K562 (cell line): Measurements from ENCODE around the gene CDC37. TPM values are rescaled to one million over a fixed set of nuclear protein-coding genes. Genes with fewer than 3 reads are reported as not detected.
A peak's percentile ranks its signal among the peaks of the same experiment; 100 is the strongest.

Experiments used
- ATAC-seq: fragments of 200-7000 bp; cut with Tn5 transposase; 3 replicates; pipeline ENCODE4 v1.9.1; 2020; ENCODE audit warnings: moderate library complexity
- BruUV-seq: library from RNA; stranded (reverse); fragments of 400-500 nt; replicated peaks from 2 replicates; lab custom pipeline; 2021; lab: Mats Ljungman, UMichigan
- CTCF ChIA-PET: fragments of 300-600 bp; formaldehyde crosslinking; extraction: SDS; loops from one replicate; lab custom pipeline; 2021; ENCODE audit warnings: low intra/inter-chr PET ratio; lab: Yijun Ruan, JAX
- POLR2A ChIA-PET: fragments of 300-600, 350-650 bp; sonication (Branson Sonifier 250); formaldehyde crosslinking; extraction: SDS; loops from one replicate; lab custom pipeline; 2021; ENCODE audit warnings: antibody characterized with exemption, inconsistent platforms; lab: Yijun Ruan, JAX
- DNase-seq, 4 experiments: peaks; one replicate each; pipeline versions ENCODE4 v3.0.0 to v3.0.0-alpha.2; 2011 to 2018; ENCODE audit warnings: low spot score in 3 of 4, mixed read lengths in 3 of 4; ENCODE audit errors: extremely low read depth in 1 of 4
- FAIRE-seq: peaks from 2 replicates; lab custom pipeline; 2011; peaks lifted over from hg19 to GRCh38; lab: Jason Lieb, UNC
- H2AFZ ChIP-seq: 2 replicates; pipeline ENCODE4 v1.6.0; 2011; ENCODE audit warnings: low read depth, low read length, control low read depth, inconsistent platforms
- H3K27ac ChIP-seq: fragments of 200-600 bp; 3 replicates; pipeline ENCODE4 v1.8.0; 2011; ENCODE audit warnings: low read depth, mild to moderate bottlenecking, control low read depth, inconsistent platforms, low read length, moderate library complexity, mixed read lengths; ENCODE audit errors: extremely low read depth
- H3K27me3 ChIP-seq, 2 experiments: fragments of 300-600 bp in 1 of 2; 2 replicates in 1 of 2; 3 replicates in 1 of 2; pipeline versions ENCODE4 v1.6.0 to v1.8.0; 2011; ENCODE audit warnings: inconsistent platforms in 2 of 2, low read length in 2 of 2, mild to moderate bottlenecking in 1 of 2, mixed read lengths in 1 of 2, moderate library complexity in 1 of 2; ENCODE audit not compliant: control insufficient read depth in 2 of 2, insufficient read depth in 2 of 2
- H3K36me3 ChIP-seq: fragments of 300-600 bp; 3 replicates; pipeline ENCODE4 v1.8.0; 2011; ENCODE audit warnings: mild to moderate bottlenecking, low read length, inconsistent platforms; ENCODE audit not compliant: control insufficient read depth, insufficient read depth
- H3K4me1 ChIP-seq, 2 experiments: fragments of 200-600 bp in 1 of 2; replicated peaks in 1 of 2; 2 replicates in 1 of 2; 3 replicates in 1 of 2; pipeline versions ENCODE4 v1.5.1 to v1.8.0; 2011; ENCODE audit warnings: inconsistent platforms in 2 of 2, low read length in 2 of 2, mild to moderate bottlenecking in 1 of 2, mixed read lengths in 1 of 2, moderate library complexity in 1 of 2; ENCODE audit not compliant: control insufficient read depth in 2 of 2, insufficient read depth in 2 of 2
- H3K4me2 ChIP-seq: 2 replicates; pipeline ENCODE4 v1.6.1; 2011; ENCODE audit warnings: low read length, control low read depth, inconsistent platforms, mixed read lengths; ENCODE audit not compliant: insufficient read depth
- H3K4me3 ChIP-seq: fragments of 200-600 bp; sonication (generic), shearing (Covaris generic); 2 replicates; pipeline ENCODE4 v1.5.1; 2016; ENCODE audit warnings: control low read depth, inconsistent platforms
- H3K79me2 ChIP-seq: fragments of 200-600 bp; 3 replicates; pipeline ENCODE4 v1.8.0; 2011; ENCODE audit warnings: low read length, inconsistent platforms; ENCODE audit not compliant: control insufficient read depth, insufficient read depth
- H3K9ac ChIP-seq, 2 experiments: 2 replicates each; pipeline versions ENCODE4 v1.6.0 to v1.6.1; 2011; ENCODE audit warnings: low read depth in 2 of 2, low read length in 2 of 2, control low read depth in 1 of 2, inconsistent platforms in 1 of 2, mild to moderate bottlenecking in 1 of 2, mixed read lengths in 1 of 2; ENCODE audit not compliant: insufficient read depth in 1 of 2
- H3K9me1 ChIP-seq: one replicate; pipeline ENCODE4 v1.6.0; 2011; ENCODE audit warnings: inconsistent platforms, mild to moderate bottlenecking, low read length, moderate library complexity; ENCODE audit not compliant: control insufficient read depth, insufficient read depth
- H3K9me3 ChIP-seq: replicated peaks from 2 replicates; pipeline ENCODE4 v1.5.1; 2011; ENCODE audit warnings: low read depth, low read length, inconsistent platforms; ENCODE audit not compliant: control insufficient read depth, insufficient read depth
- H4K20me1 ChIP-seq: replicated peaks from 2 replicates; pipeline ENCODE4 v1.6.1; 2011; ENCODE audit warnings: low read length, inconsistent platforms, mixed read lengths; ENCODE audit not compliant: control insufficient read depth, insufficient read depth
- BACH1 ChIP-seq: fragments of 200-800 bp; sonication (Bioruptor generic); IDR thresholded peaks from 2 replicates; pipeline ENCODE4 v1.6.1; 2016; ENCODE audit warnings: missing genetic modification characterization, missing compliant biosample characterization
- BRD9 ChIP-seq: fragments of 450-650 bp; IDR thresholded peaks from 2 replicates; pipeline ENCODE4 v1.6.1; 2018; ENCODE audit warnings: low read depth; ENCODE audit not compliant: partially characterized antibody
- CCAR2 ChIP-seq: fragments of 200-400 bp; formaldehyde crosslinking; IDR thresholded peaks from 2 replicates; pipeline ENCODE4 v1.6.1; 2017; ENCODE audit warnings: mild to moderate bottlenecking, low read depth, low read length
- CHD4 ChIP-seq: fragments of 200-600 bp; sonication (generic); IDR thresholded peaks from 3 replicates; pipeline ENCODE4 v1.6.1; 2012; ENCODE audit warnings: low read depth, mild to moderate bottlenecking, mixed read lengths, low read length, inconsistent platforms; ENCODE audit not compliant: insufficient read depth, insufficient replicate concordance, poor library complexity, severe bottlenecking
- EP300 ChIP-seq: IDR thresholded peaks from 2 replicates; pipeline ENCODE4 v1.6.1; 2012; ENCODE audit warnings: low read length, improper control_type of control experiment
- ERF ChIP-seq: fragments of 450-650 bp; formaldehyde crosslinking; IDR thresholded peaks from 2 replicates; pipeline ENCODE4 v1.4.0; 2020; ENCODE audit warnings: mild to moderate bottlenecking, mixed read lengths
- FOXJ3 ChIP-seq: sonication (generic); formaldehyde crosslinking; IDR thresholded peaks from 2 replicates; pipeline ENCODE4 v1.4.0; 2020; ENCODE audit warnings: mild to moderate bottlenecking, missing genetic modification reagents
- KDM5B ChIP-seq: fragments of 200-600 bp; sonication (generic); IDR thresholded peaks from 2 replicates; pipeline ENCODE4 v1.6.1; 2012; ENCODE audit warnings: low read depth, mild to moderate bottlenecking, moderate library complexity, low read length, control low read depth, inconsistent platforms; ENCODE audit not compliant: insufficient replicate concordance
- POLR2G ChIP-seq: fragments of 200-400 bp; formaldehyde crosslinking; IDR thresholded peaks from 2 replicates; pipeline ENCODE4 v1.6.1; 2017; ENCODE audit warnings: low read depth, mild to moderate bottlenecking, antibody characterized with exemption, low read length, moderate library complexity
- RBM15 ChIP-seq: fragments of 200-400 bp; formaldehyde crosslinking; IDR thresholded peaks from 2 replicates; pipeline ENCODE4 v1.6.1; 2018; ENCODE audit warnings: mild to moderate bottlenecking, low read length, moderate library complexity; ENCODE audit not compliant: insufficient read depth
- SAP30 ChIP-seq: fragments of 200-600 bp; sonication (generic); IDR thresholded peaks from 2 replicates; pipeline ENCODE4 v1.6.1; 2012; ENCODE audit warnings: borderline replicate concordance, low read depth, mild to moderate bottlenecking, moderate library complexity, low read length, control low read depth, inconsistent platforms; ENCODE audit not compliant: insufficient read depth, poor library complexity, severe bottlenecking
- SMARCE1 ChIP-seq: fragments of 450-650 bp; IDR thresholded peaks from 2 replicates; pipeline ENCODE4 v1.7.1; 2016; ENCODE audit warnings: mild to moderate bottlenecking
- ZBTB8A ChIP-seq: fragments of 450-650 bp; IDR thresholded peaks from 2 replicates; pipeline ENCODE4 v1.6.1; 2018; ENCODE audit warnings: mild to moderate bottlenecking, moderate library complexity; ENCODE audit not compliant: partially characterized antibody
- ZC3H4 ChIP-seq: sonication (generic); formaldehyde crosslinking; IDR thresholded peaks from 2 replicates; pipeline ENCODE4 v1.9.0; 2021; ENCODE audit warnings: missing genetic modification reagents, borderline replicate concordance
- ZNF77 ChIP-seq: fragments of 250-450 bp; sonication (Bioruptor Pico); IDR thresholded peaks from 2 replicates; pipeline ENCODE4 v1.5.0; 2020
- WGBS: fragments of 100-300 bp; shearing (Covaris generic); methylation state at CpG from one replicate; pipeline ENCODE4 v1.1.6; 2016; ENCODE audit warnings: low coverage, mixed read lengths; ENCODE audit not compliant: insufficient coverage; ENCODE audit errors: missing lambda C conversion rate; 5-methylcytosine and 5-hydroxymethylcytosine counted together
- in situ Hi-C: fragments of 300-500 bp; cut with MboI; formaldehyde crosslinking; loops from 4 replicates; pipeline ENCODE4 v1.15.0; 2018; ENCODE audit warnings: inconsistent platforms, mixed read lengths
- intact Hi-C: fragments of 100-400 bp; cut with micrococcal nuclease; formaldehyde crosslinking; loops from 2 replicates; pipeline ENCODE4 v1.14.2; 2022
- polyA plus RNA-seq, 8 experiments: library from polyadenylated mRNA; depleted of rRNA in 4 of 8; stranded (reverse) in 5 of 8; unstranded in 3 of 8; fragments of >200 nt; fragmentation: Nextera tagmentation in 2 of 8; fragmentation: Illumina TruSeq in 1 of 8; extraction: Ambion mirVana in 2 of 8; extraction: Trizol in 1 of 8; gene quantifications; 2 replicates each; pipeline versions ENCODE4 v1.2.1 to v1.2.3, GENCODE V29; 2011 to 2014; ENCODE audit warnings: inconsistent platforms in 1 of 8, missing spikeins in 1 of 8
- total RNA-seq, 7 experiments: library from RNA; depleted of rRNA in 6 of 7; stranded (reverse); fragments of >200 nt in 6 of 7; fragmentation: Illumina TruSeq in 2 of 7; extraction: Trizol in 2 of 7; gene quantifications; 2 replicates each; pipeline versions ENCODE4 v1.2.1 to v1.2.3, GENCODE V29; 2011 to 2021; ENCODE audit warnings: low replicate concordance in 1 of 7
- TF ChIP-seq, protein P1 (sequence below), 3 experiments: fragments of 200-800 bp in 1 of 3; sonication (Bioruptor generic) in 1 of 3; sonication (generic) in 1 of 3; formaldehyde crosslinking in 1 of 3; IDR thresholded peaks; 2 replicates each; pipeline versions ENCODE4 v1.6.1 to v1.8.0; 2016 to 2022; ENCODE audit warnings: mild to moderate bottlenecking in 2 of 3, missing compliant biosample characterization in 2 of 3, missing genetic modification characterization in 2 of 3, missing genetic modification reagents in 1 of 3
- TF ChIP-seq, protein P2 (sequence below): IDR thresholded peaks from 3 replicates; pipeline ENCODE4 v1.6.1; 2011; ENCODE audit warnings: borderline replicate concordance, mild to moderate bottlenecking, moderate library complexity; ENCODE audit not compliant: insufficient read length; ENCODE audit errors: extremely low read depth

Gene CDC37
- total and polyA plus RNA-seq, 9 of the 15 experiments (the other 6 are each of a cell fraction or from before 2014, with no cell fraction given), result 6.6 to 538 (median 227) TPM

DNA sequence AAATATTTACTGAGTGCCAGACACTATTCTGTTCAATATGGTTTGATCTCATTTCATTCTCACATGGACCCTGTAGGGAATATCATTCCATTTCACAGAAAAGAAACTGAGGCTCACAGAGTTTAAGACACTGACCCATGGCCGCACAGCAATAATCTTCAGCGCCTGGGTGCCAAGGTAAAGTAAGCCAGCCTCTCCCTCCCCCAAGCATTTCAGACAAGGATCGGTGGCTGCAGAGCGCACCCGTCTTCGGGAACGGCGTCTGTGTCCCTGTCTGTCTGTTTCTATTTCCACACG, 12.7 kb upstream of the CDC37 start:
- Histone ChIP-seq H3K4me2 (peak overlapping the region; percentile 96), H3K79me2 (peaks cover 37% of the 10 kb centered on the region), H4K20me1 (no peaks in the 10 kb centered on the region), H3K4me1 (peaks cover 27 to 56% of the 10 kb centered on the region in 2 experiments), H3K27ac (peak overlapping the region; percentile 95), H3K9ac (peak overlapping the region; percentile 86 to 96), H2AFZ (peak overlapping the region; percentile 85), H3K9me1 (no peaks in the 10 kb centered on the region), H3K36me3 (no peaks in the 10 kb centered on the region; the same call in 2 of the 3 replicates), H3K4me3 (peak overlapping the region; percentile 58), H3K27me3 (no peaks in the 10 kb centered on the region), H3K9me3 (peaks cover 4% of the 10 kb centered on the region)
- no TSS peak for BruUV-seq
- in situ Hi-C loops, result no loop called here
- DNase-seq (no peak), ATAC-seq (no peak), FAIRE-seq (no peak)
- POLR2A ChIA-PET, result interaction anchor here (0.5 to 1.9 kb wide), 14 partner anchors 9 to 1524 kb away, joined by 3 to 9 read pairs (median 3); partner anchors contain the start of genes CDC37, CNN1, ICAM1 and TYK2
- intact Hi-C loops, result no loop called here
- CTCF ChIA-PET, result interaction anchor here (0.6 to 2.5 kb wide), 3 partner anchors 9 to 414 kb away, joined by 3 to 10 read pairs (median 3); no protein-coding TSS in a partner anchor
- WGBS, result 1% methylated on average over 9 of the region's 9 CpGs
- TF ChIP-seq CCAR2, result no peak
- no peak for TF ChIP-seq FOXJ3 (CRISPR knock-in tag)
- peak; percentile 7 for TF ChIP-seq CHD4
- peak; percentile 47 for TF ChIP-seq BRD9
- peak; percentile 71; the same call in 1 of the 2 replicates for TF ChIP-seq BACH1 (tag)
- 0 out of 2 replicates have a peak, but pooled peaks have one; percentile 48 for TF ChIP-seq ZC3H4 (CRISPR knock-in tag)
- TF ChIP-seq RBM15, result no peak
- TF ChIP-seq, protein P1, sequence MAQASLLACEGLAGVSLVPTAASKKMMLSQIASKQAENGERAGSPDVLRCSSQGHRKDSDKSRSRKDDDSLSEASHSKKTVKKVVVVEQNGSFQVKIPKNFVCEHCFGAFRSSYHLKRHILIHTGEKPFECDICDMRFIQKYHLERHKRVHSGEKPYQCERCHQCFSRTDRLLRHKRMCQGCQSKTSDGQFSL (CRISPR knock-in tag; IDR thresholded peaks at IDR 0.05), result no peak
- TF ChIP-seq, protein P1 (tag; IDR thresholded peaks at IDR 0.05), result no peak
- peak; percentile 53 for TF ChIP-seq SAP30
- TF ChIP-seq EP300, result no peak
- no peak for TF ChIP-seq ZNF77
- peak; percentile 46 for TF ChIP-seq KDM5B
- TF ChIP-seq ZBTB8A, result no peak
- TF ChIP-seq, protein P2, sequence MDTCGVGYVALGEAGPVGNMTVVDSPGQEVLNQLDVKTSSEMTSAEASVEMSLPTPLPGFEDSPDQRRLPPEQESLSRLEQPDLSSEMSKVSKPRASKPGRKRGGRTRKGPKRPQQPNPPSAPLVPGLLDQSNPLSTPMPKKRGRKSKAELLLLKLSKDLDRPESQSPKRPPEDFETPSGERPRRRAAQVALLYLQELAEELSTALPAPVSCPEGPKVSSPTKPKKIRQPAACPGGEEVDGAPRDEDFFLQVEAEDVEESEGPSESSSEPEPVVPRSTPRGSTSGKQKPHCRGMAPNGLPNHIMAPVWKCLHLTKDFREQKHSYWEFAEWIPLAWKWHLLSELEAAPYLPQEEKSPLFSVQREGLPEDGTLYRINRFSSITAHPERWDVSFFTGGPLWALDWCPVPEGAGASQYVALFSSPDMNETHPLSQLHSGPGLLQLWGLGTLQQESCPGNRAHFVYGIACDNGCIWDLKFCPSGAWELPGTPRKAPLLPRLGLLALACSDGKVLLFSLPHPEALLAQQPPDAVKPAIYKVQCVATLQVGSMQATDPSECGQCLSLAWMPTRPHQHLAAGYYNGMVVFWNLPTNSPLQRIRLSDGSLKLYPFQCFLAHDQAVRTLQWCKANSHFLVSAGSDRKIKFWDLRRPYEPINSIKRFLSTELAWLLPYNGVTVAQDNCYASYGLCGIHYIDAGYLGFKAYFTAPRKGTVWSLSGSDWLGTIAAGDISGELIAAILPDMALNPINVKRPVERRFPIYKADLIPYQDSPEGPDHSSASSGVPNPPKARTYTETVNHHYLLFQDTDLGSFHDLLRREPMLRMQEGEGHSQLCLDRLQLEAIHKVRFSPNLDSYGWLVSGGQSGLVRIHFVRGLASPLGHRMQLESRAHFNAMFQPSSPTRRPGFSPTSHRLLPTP, result no peak
- 0 out of 2 replicates have a peak, but pooled peaks have one; percentile 7 for TF ChIP-seq ERF (CRISPR knock-in tag)
- TF ChIP-seq POLR2G, result no peak
- 0 out of 2 replicates have a peak, but pooled peaks have one; percentile 19 for TF ChIP-seq SMARCE1
